NCI-H1417 (cell line): Measurements from ENCODE around the gene THG1L.
"Not testable (repeated sequence)": the region's sequence is repeated elsewhere in the genome, so short reads cannot be mapped to it uniquely, and the experiment has no call there.

Source experiments
- DNase-seq, 3 experiments: peaks; one replicate each; lab custom pipeline; 2025; lab: John Stamatoyannopoulos, UW

THG1L gene

GRCh38 chr5:157731272-157732129 is at the start of gene THG1L:
TSS of gene THG1L (plus strand) at chr5:157731420. CDS start at chr5:157731441, 21 bp downstream.
- peak; percentile 94 to 98 (median 98) for DNase-seq

GRCh38 chr5:157682257-157682656 is 49.0 kb upstream of the THG1L start:
- DNase-seq, result no peak

GRCh38 chr5:157686276-157687197 is 44.7 kb upstream of the THG1L start:
- DNase-seq, result not testable (repeated sequence)

- DNase-seq, result no peak
These were observed 44.0 kb upstream of the THG1L start for GRCh38 chr5:157687198-157687554.

- DNase-seq, result no peak
These were observed 41.1 kb upstream of the THG1L start for GRCh38 chr5:157689942-157690689.

- DNase-seq, result no peak
These were observed 40.4 kb upstream of the THG1L start for GRCh38 chr5:157690690-157691433.

- not testable (repeated sequence) for DNase-seq
These were observed 37.4 kb upstream of the THG1L start for GRCh38 chr5:157693816-157694215.

GRCh38 chr5:157696154-157696553 is 35.1 kb upstream of the THG1L start:
- DNase-seq, result not testable (repeated sequence)

GRCh38 chr5:157698674-157699073 is 32.5 kb upstream of the THG1L start:
- DNase-seq, result peak in 1 of 3 experiments; percentile 6

- DNase-seq, result no peak
These were observed 27.5 kb upstream of the THG1L start for GRCh38 chr5:157703736-157704135.

- no peak for DNase-seq
These were observed 22.4 kb upstream of the THG1L start for GRCh38 chr5:157708866-157709265.

- DNase-seq, result no peak
These were observed 21.9 kb upstream of the THG1L start for GRCh38 chr5:157709346-157709745.

GRCh38 chr5:157710431-157710830 is 20.8 kb upstream of the THG1L start:
- no peak for DNase-seq

- no peak for DNase-seq
These were observed 20.3 kb upstream of the THG1L start for GRCh38 chr5:157710882-157711281.

GRCh38 chr5:157713830-157714595 is 17.2 kb upstream of the THG1L start:
- DNase-seq, result no peak

GRCh38 chr5:157714596-157714864 is 16.7 kb upstream of the THG1L start:
- DNase-seq, result no peak

- DNase-seq, result peak; percentile 1 to 46 (median 29)
These were observed 12.7 kb upstream of the THG1L start for GRCh38 chr5:157718519-157718918.

GRCh38 chr5:157719245-157719644 is 12.0 kb upstream of the THG1L start:
- DNase-seq, result no peak

- DNase-seq, result peak; percentile 3 to 27 (median 12)
These were observed 10.1 kb upstream of the THG1L start for GRCh38 chr5:157721159-157721558.

GRCh38 chr5:157722895-157723294 is 8.3 kb upstream of the THG1L start:
- DNase-seq, result not testable (repeated sequence)

- DNase-seq, result not testable (repeated sequence)
These were observed 4.6 kb upstream of the THG1L start for GRCh38 chr5:157726607-157727006.
